Amygdala (tissue), 56 donors: ENCODE data around the gene GLIPR1.
A peak's percentile ranks its signal among the peaks of the same experiment; 100 is the strongest.
"Not testable (repeated sequence)": the region's sequence is repeated elsewhere in the genome, so short reads cannot be mapped to it uniquely, and the experiment has no call there.

Source experiments
- DNase-seq, 56 donors: peaks; one replicate each; lab custom pipeline; 2025; lab: John Stamatoyannopoulos, UW

GLIPR1 gene

GRCh38 chr12:75471902-75472890 is 8.4 kb upstream of the GLIPR1 start:
- peak in 1 of 56 donors; percentile 12 for DNase-seq

GRCh38 chr12:75474116-75474515 is 6.4 kb upstream of the GLIPR1 start:
- no peak for DNase-seq

GRCh38 chr12:75476071-75476470 is 4.5 kb upstream of the GLIPR1 start:
- no peak for DNase-seq

GRCh38 chr12:75477137-75477536 is 3.4 kb upstream of the GLIPR1 start:
- no peak for DNase-seq

GRCh38 chr12:75478116-75478794 is 2.3 kb upstream of the GLIPR1 start:
- DNase-seq, result peak in 1 of 56 donors; percentile 25

GRCh38 chr12:75479963-75480461 is 543 bp upstream of the GLIPR1 start:
- no peak for DNase-seq

- no peak for DNase-seq
Measured at GRCh38 chr12:75481013-75481705, 604 bp downstream of the GLIPR1 start.

- DNase-seq, result no peak
Measured at GRCh38 chr12:75481774-75482173, 1.2 kb downstream of the GLIPR1 start.

GRCh38 chr12:75482646-75483045 is 2.1 kb downstream of the GLIPR1 start:
- DNase-seq, result no peak

GRCh38 chr12:75483431-75483830 is 2.9 kb downstream of the GLIPR1 start:
- DNase-seq, result no peak

GRCh38 chr12:75484450-75484849 is 3.9 kb downstream of the GLIPR1 start:
- not testable (repeated sequence) for DNase-seq

GRCh38 chr12:75487308-75487707 is 6.8 kb downstream of the GLIPR1 start:
- no peak for DNase-seq

GRCh38 chr12:75488553-75488952 is 8.0 kb downstream of the GLIPR1 start:
- DNase-seq, result peak in 3 of 56 donors; percentile 1 to 20 (median 2)

GRCh38 chr12:75489187-75489586 is 8.6 kb downstream of the GLIPR1 start:
- no peak for DNase-seq

- no peak for DNase-seq
Measured at GRCh38 chr12:75489613-75490210, 9.2 kb downstream of the GLIPR1 start.

- no peak for DNase-seq
Measured at GRCh38 chr12:75491169-75491568, 10.6 kb downstream of the GLIPR1 start.

- no peak for DNase-seq
Measured at GRCh38 chr12:75503459-75503858, 22.9 kb downstream of the GLIPR1 start.

GRCh38 chr12:75503866-75504265 is 23.3 kb downstream of the GLIPR1 start:
- no peak for DNase-seq

- no peak for DNase-seq
Measured at GRCh38 chr12:75505706-75506312, 25.3 kb downstream of the GLIPR1 start.

- no peak for DNase-seq
Measured at GRCh38 chr12:75507086-75507485, 26.5 kb downstream of the GLIPR1 start.
